ENCODE measurements around the gene TRAF2. TPM values are rescaled to one million over a fixed set of nuclear protein-coding genes. Genes with fewer than 3 reads are reported as not detected.

The TRAF2 gene
- total and polyA plus RNA-seq, 9 of the 15 experiments (the other 6 are each of a cell fraction or from before 2014, with no cell fraction given): 0.24 to 45.2 (median 18.0) TPM

DNA sequence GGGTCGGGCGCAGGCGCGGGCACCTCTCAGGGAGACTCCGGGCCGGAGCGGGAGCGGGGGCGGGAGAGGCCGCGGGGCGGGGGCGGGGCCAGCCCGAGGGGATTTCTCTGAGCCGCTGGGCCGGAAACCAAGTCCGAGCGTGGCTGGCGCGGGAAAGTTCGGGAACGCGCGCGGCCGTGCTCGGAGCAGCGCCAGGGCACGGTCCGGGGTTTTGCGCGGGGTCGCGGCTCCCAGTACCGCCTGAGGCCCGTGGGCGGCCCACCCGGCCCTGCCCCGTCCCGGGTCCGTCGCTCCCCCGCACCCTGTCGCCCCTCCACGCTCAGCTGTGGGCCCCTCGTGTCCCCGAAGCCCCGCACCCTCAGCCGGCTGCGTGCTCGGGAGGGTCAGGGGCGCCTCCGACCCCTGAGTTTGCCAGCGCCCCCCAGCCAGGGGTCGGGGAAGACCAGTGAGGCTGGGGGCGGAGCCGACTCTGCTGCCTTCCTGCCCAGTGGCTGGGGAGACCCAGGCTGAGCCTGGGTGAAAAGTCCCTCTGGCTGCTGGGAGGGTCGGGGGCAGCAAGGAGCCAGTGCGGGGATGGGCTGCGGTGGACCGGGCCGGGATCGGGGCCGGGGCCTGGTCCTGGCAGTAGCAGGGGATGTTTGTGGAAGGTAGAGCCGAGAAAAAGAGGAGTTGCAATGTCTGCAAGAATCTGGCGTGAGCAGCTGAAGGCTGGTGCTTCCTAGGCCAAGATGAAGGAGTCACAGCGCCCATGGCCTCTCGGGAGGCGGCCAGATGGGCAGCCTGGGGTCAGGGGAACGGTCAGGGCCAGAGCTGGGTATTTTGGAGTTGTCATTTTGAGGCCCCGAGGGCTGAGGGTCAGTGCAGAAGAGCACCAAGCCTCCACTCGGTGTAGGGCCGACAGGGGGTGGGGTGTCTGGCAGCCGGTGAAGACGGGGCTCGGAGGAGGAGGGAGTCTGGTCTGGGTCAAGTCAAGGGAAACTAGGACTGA, 588 bp downstream of the TRAF2 start (continued):
- TF ChIP-seq, protein P1, sequence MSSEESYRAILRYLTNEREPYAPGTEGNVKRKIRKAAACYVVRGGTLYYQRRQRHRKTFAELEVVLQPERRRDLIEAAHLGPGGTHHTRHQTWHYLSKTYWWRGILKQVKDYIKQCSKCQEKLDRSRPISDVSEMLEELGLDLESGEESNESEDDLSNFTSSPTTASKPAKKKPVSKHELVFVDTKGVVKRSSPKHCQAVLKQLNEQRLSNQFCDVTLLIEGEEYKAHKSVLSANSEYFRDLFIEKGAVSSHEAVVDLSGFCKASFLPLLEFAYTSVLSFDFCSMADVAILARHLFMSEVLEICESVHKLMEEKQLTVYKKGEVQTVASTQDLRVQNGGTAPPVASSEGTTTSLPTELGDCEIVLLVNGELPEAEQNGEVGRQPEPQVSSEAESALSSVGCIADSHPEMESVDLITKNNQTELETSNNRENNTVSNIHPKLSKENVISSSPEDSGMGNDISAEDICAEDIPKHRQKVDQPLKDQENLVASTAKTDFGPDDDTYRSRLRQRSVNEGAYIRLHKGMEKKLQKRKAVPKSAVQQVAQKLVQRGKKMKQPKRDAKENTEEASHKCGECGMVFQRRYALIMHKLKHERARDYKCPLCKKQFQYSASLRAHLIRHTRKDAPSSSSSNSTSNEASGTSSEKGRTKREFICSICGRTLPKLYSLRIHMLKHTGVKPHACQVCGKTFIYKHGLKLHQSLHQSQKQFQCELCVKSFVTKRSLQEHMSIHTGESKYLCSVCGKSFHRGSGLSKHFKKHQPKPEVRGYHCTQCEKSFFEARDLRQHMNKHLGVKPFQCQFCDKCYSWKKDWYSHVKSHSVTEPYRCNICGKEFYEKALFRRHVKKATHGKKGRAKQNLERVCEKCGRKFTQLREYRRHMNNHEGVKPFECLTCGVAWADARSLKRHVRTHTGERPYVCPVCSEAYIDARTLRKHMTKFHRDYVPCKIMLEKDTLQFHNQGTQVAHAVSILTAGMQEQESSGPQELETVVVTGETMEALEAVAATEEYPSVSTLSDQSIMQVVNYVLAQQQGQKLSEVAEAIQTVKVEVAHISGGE (CRISPR knock-in tag; IDR thresholded peaks at IDR 0.05): peak in 1 of 3 experiments; percentile 27; a peak in 1 of 6 replicates

- ATAC-seq (no peak), FAIRE-seq (no peak), DNase-seq (ENCODE audit: extremely low read depth in 1 of 4, low spot score in 3 of 4) (no peak)
- H4K20me1 ChIP-seq (replicated peaks; ENCODE audit: control insufficient read depth, insufficient read depth, low read length): 0 out of 2 replicates have a peak, but pooled peaks cover 14% of the 10 kb centered on the region
- no peak overlapping the region for H3K4me3 ChIP-seq
- peaks cover 13 to 48% of the 10 kb centered on the region in 2 experiments; a peak in 4 of 5 replicates for H3K4me1 ChIP-seq (replicated peaks in 1 of 2; ENCODE audit: control insufficient read depth in 2 of 2, insufficient read depth in 2 of 2, low read length in 2 of 2)
- peaks cover 84% of the 10 kb centered on the region for H3K79me2 ChIP-seq (ENCODE audit: control insufficient read depth, insufficient read depth, low read length)
- H3K27me3 ChIP-seq (ENCODE audit: control insufficient read depth in 2 of 2, insufficient read depth in 2 of 2, low read length in 2 of 2): no peaks in the 10 kb centered on the region
- POLR2A ChIA-PET: interaction anchor here (0.7 to 1.3 kb wide), 3 partner anchors 10 to 26 kb away, joined by 3 to 5 read pairs (median 3); no protein-coding TSS in a partner anchor
- 58% methylated on average over 8 of the region's 8 CpGs for WGBS (ENCODE audit: insufficient coverage, low coverage, missing lambda C conversion rate)
- H2AFZ ChIP-seq (ENCODE audit: low read depth, low read length): no peak overlapping the region
- peaks cover 50% of the 10 kb centered on the region; the same call in 2 of the 3 replicates for H3K36me3 ChIP-seq (ENCODE audit: control insufficient read depth, insufficient read depth, low read length)
- CTCF ChIA-PET (ENCODE audit: low intra/inter-chr PET ratio): no interaction called here
- H3K4me2 ChIP-seq (ENCODE audit: insufficient read depth, low read length): no peak overlapping the region
- H3K27ac ChIP-seq (ENCODE audit: extremely low read depth, low read depth, low read length): 0 out of 3 replicates have a peak overlapping the region, but pooled peaks have one; percentile 8
- TF ChIP-seq PYGO2 (tag; IDR thresholded peaks at IDR 0.05): no peak
- no peak for TF ChIP-seq ZBTB1 (CRISPR knock-in tag; IDR thresholded peaks at IDR 0.05; ENCODE audit: borderline replicate concordance, low read depth)
- TF ChIP-seq SMARCC2 (IDR thresholded peaks at IDR 0.05; ENCODE audit: low read depth): no peak
- no peaks in the 10 kb centered on the region; the same call in 1 of the 2 replicates for H3K9me3 ChIP-seq (replicated peaks; ENCODE audit: control insufficient read depth, insufficient read depth, low read depth, low read length)
- in situ Hi-C loops (cut with MboI): no loop called here
- no TSS peak for BruUV-seq (replicated peaks)
- H3K9ac ChIP-seq (ENCODE audit: insufficient read depth in 1 of 2, low read depth in 2 of 2, low read length in 2 of 2): peak overlapping the region in 1 of 2 experiments; percentile 59; a peak in 1 of 4 replicates
- H3K9me1 ChIP-seq (ENCODE audit: control insufficient read depth, insufficient read depth, low read length): peaks cover 2% of the 10 kb centered on the region
- intact Hi-C loops (cut with micrococcal nuclease): no loop called here
Measured at GRCh38 chr9:136888454-136888853, 2.1 kb downstream of the TRAF2 start.
